Measurements from ENCODE around the gene DSPP. TPM values are rescaled to one million over a fixed set of nuclear protein-coding genes. Genes with fewer than 3 reads are reported as not detected.

DSPP gene
- total RNA-seq = not detected
- long read RNA-seq = 0 reads

DNA sequence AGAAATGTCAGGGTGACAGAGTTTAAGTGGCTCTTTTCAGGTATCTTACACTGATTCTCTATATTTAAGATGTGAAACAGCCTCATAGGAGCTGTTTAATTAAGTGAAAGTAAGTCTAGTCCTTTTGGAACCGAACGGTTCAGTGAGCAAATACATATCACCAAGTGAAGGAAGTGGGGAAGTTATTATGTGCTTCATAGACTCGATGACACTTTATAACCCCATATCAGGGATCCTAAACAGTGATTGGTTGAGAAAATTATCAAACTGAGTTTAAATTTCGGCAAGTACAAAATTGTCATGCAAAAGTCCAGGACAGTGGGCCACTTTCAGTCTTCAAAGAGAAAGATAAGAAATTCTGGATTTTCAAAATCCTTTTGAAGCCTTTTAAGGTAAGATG, at the start of gene DSPP:
Gene DSPP, plus strand, starts transcription at position 301 of the 400 bp plus-strand sequence. CDS start 2,380 bp downstream, outside the sequence.
- H3K4me1 ChIP-seq = no peaks in the 10 kb centered on the region
- no peaks in the 10 kb centered on the region for H3K36me3 ChIP-seq
- intact Hi-C loops (cut with DNase I) = no loop called here
- no peaks in the 10 kb centered on the region for H3K9me3 ChIP-seq
- no peak for ATAC-seq
- no peak within 1 kb of the TSS for H3K27ac ChIP-seq
- no peak within 1 kb of the TSS for H3K4me3 ChIP-seq
- DNase-seq = no peak
- TF ChIP-seq, protein P1, sequence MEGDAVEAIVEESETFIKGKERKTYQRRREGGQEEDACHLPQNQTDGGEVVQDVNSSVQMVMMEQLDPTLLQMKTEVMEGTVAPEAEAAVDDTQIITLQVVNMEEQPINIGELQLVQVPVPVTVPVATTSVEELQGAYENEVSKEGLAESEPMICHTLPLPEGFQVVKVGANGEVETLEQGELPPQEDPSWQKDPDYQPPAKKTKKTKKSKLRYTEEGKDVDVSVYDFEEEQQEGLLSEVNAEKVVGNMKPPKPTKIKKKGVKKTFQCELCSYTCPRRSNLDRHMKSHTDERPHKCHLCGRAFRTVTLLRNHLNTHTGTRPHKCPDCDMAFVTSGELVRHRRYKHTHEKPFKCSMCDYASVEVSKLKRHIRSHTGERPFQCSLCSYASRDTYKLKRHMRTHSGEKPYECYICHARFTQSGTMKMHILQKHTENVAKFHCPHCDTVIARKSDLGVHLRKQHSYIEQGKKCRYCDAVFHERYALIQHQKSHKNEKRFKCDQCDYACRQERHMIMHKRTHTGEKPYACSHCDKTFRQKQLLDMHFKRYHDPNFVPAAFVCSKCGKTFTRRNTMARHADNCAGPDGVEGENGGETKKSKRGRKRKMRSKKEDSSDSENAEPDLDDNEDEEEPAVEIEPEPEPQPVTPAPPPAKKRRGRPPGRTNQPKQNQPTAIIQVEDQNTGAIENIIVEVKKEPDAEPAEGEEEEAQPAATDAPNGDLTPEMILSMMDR (IDR thresholded peaks at IDR 0.05) = no peak
- no peaks in the 10 kb centered on the region for H3K27me3 ChIP-seq

DNA sequence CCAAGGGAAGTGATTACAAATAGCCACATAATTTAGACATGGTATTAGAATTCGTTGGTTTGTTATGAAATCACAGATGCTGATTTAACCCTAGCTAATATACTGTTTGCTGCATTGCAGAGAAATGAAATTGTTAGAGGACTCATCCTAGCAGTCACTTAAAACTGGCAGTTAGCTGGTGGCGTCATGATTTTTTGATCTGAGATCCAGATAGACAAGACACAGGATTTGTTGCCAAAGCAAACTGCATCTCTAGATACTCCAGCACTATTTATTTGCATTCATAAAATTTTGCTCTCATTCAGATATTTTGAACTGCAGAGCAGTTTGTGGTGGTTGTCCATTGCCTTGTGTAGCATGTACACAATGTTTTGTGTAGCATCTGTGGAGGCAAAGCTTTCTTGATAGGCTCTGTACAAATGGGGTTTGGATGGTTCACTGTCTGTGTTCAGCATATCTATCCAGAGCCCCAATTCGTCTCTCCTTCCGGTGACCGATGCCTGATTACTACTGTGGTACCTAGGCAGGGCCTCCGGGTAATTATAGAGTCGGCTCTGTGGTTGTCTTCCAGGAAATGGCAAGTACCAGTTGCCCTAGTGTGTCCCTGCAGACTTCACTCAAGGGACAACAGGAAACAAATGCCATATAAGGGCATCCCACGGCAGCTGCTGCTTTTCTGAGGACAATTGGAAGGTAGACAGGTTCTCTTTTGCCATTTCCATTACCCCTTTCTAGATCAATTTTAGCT, 49.1 kb upstream of the DSPP start:
- no peaks in the 10 kb centered on the region for H3K36me3 ChIP-seq
- no peaks in the 10 kb centered on the region for H3K9me3 ChIP-seq
- H3K4me1 ChIP-seq = no peaks in the 10 kb centered on the region
- no peaks in the 10 kb centered on the region for H3K27me3 ChIP-seq
- ATAC-seq (peak; percentile 57), DNase-seq (no peak)
- no peak overlapping the region for H3K27ac ChIP-seq
- intact Hi-C loops (cut with DNase I) = no loop called here
- TF ChIP-seq, protein P1 (IDR thresholded peaks at IDR 0.05) = no peak
- H3K4me3 ChIP-seq = no peak overlapping the region

DNA sequence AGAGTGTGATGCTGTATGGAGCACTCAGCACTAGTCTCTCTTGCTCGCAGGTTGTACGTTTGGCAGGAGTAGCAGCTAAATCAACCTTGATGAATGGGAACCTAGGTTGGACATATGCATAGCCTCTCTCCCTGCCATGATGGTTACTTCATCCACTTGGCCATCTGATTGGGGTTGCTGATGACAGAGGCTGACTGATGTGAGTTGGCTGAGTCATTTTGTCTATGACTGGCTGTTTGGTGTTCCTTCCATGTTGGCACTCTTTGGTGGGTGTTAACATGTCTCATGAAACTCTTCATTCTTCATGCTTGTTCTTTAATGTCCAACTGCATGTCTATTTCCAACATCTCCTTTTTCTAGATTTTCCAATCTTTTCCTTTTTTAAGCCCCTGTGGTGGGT, 47.5 kb upstream of the DSPP start:
- H3K9me3 ChIP-seq = no peaks in the 10 kb centered on the region
- intact Hi-C loops (cut with DNase I) = no loop called here
- no peak for DNase-seq
- no peaks in the 10 kb centered on the region for H3K4me1 ChIP-seq
- H3K36me3 ChIP-seq = no peaks in the 10 kb centered on the region
- no peak overlapping the region for H3K4me3 ChIP-seq
- H3K27ac ChIP-seq = no peak overlapping the region
- H3K27me3 ChIP-seq = no peaks in the 10 kb centered on the region
- TF ChIP-seq, protein P1 (IDR thresholded peaks at IDR 0.05) = no peak
- ATAC-seq = no peak

DNA sequence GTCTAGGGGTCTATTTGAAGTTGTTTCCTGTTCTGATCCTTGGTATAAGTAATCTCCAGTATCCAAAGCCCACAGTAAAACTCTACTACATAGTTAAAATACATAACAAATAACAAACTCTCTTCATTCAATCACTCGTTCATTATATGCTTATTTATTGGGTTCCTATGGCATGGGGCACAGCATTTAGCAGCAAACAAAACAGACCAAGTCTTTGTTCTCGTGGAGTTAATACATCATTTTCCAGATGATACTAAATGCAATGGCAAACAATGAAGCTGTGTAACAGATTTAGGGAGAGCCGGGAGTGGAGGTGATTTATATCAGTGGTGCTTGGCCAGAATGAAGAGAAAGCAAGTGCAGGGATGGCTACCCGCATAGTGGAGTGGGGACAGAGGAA, 42.6 kb upstream of the DSPP start:
- Histone ChIP-seq H3K9me3 (no peaks in the 10 kb centered on the region), H3K36me3 (no peaks in the 10 kb centered on the region), H3K27me3 (no peaks in the 10 kb centered on the region), H3K4me1 (no peaks in the 10 kb centered on the region), H3K27ac (no peak overlapping the region), H3K4me3 (no peak overlapping the region)
- TF ChIP-seq, protein P1 (IDR thresholded peaks at IDR 0.05) = no peak
- DNase-seq (no peak), ATAC-seq (no peak)
- intact Hi-C loops (cut with DNase I) = no loop called here

DNA sequence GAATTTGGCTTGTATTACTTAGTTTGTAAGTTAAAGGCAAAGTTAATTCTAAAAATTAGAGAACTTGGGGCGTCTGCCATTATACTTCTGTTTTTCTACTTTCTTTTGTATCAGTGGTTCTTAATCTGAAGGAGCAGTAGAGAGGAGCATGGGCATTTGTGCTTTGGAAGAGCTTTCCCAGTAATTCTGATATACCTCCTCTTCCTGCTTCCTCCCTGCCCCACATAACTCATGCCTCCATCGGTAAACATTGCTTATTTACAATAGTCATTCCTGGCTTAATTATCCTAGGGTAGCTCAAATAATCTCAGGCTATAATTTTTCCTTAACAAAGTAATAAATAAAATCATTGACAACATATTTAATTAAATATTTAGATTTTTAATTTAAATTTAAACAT, 42.1 kb upstream of the DSPP start:
- Histone ChIP-seq H3K36me3 (no peaks in the 10 kb centered on the region), H3K27me3 (no peaks in the 10 kb centered on the region), H3K9me3 (no peaks in the 10 kb centered on the region), H3K4me3 (no peak overlapping the region), H3K27ac (no peak overlapping the region), H3K4me1 (no peaks in the 10 kb centered on the region)
- intact Hi-C loops (cut with DNase I) = no loop called here
- ATAC-seq = no peak
- DNase-seq = no peak
- TF ChIP-seq, protein P1 (IDR thresholded peaks at IDR 0.05) = no peak

Data from upper lobe of right lung (tissue), 1 donor.